ENCODE data around the gene SLC1A2. TPM values are rescaled to one million over a fixed set of nuclear protein-coding genes. Genes with fewer than 3 reads are reported as not detected.

SLC1A2 gene
- total and polyA plus RNA-seq, 2 donors (not counting 3 experiments of a cell fraction or from before 2014, with no cell fraction given) = not detected

- no peak overlapping the region for H3K4me2 ChIP-seq (ENCODE audit: insufficient read depth, low read length)
- H3K9ac ChIP-seq (replicated peaks; ENCODE audit: extremely low read depth, insufficient read depth, low read length) = no peak overlapping the region
- peaks cover 15% of the 10 kb centered on the region for H3K79me2 ChIP-seq (ENCODE audit: control insufficient read depth, insufficient read depth, low read length)
- H3K9me1 ChIP-seq (replicated peaks; ENCODE audit: control insufficient read depth, extremely low read depth, insufficient read depth, low read length) = no peaks in the 10 kb centered on the region
- intact Hi-C loops (cut with micrococcal nuclease) = no loop called here
- H3K9me3 ChIP-seq (replicated peaks; ENCODE audit: control insufficient read depth, insufficient read depth, low read length) = no peaks in the 10 kb centered on the region
- no TSS peak for BruUV-seq (replicated peaks)
- POLR2A ChIA-PET = no interaction called here
- H3K27me3 ChIP-seq (ENCODE audit: control insufficient read depth in 2 of 2, insufficient read depth in 2 of 2, low read length in 2 of 2) = no peaks in the 10 kb centered on the region
- dilution Hi-C loops (cut with MboI; ENCODE audit: extremely low pct_ligation_motif_present, low sequenced_read_pairs) = no loop called here
- no peak for TF ChIP-seq POLR2A (IDR thresholded peaks at IDR 0.05; ENCODE audit: low read depth, low read length)
- TF ChIP-seq EZH2 (IDR thresholded peaks at IDR 0.05; ENCODE audit: borderline replicate concordance, low read depth, low read length, severe bottlenecking) = no peak
- TF ChIP-seq GATA2 (IDR thresholded peaks at IDR 0.05; ENCODE audit: insufficient read depth, insufficient read length, low read depth, low read length) = no peak
- TF ChIP-seq FOS (IDR thresholded peaks at IDR 0.05; ENCODE audit: borderline replicate concordance, insufficient read depth, low read length) = no peak
- H3K4me1 ChIP-seq (ENCODE audit: control insufficient read depth, extremely low read depth, insufficient read depth, low read length) = no peaks in the 10 kb centered on the region
- FAIRE-seq = no peak
- no peaks in the 10 kb centered on the region for H3K36me3 ChIP-seq (ENCODE audit: control insufficient read depth in 2 of 2, extremely low read depth in 1 of 2, insufficient read depth in 2 of 2, low read length in 2 of 2)
- CTCF ChIA-PET = no interaction called here
- H3K4me3 ChIP-seq (replicated peaks in 1 of 3; ENCODE audit: insufficient read depth in 1 of 3, low read depth in 1 of 3, low read length in 3 of 3) = no peak overlapping the region
- no peak overlapping the region for H2AFZ ChIP-seq (ENCODE audit: low read depth, low read length)
- no peaks in the 10 kb centered on the region for H4K20me1 ChIP-seq (replicated peaks; ENCODE audit: control insufficient read depth, extremely low read depth, insufficient read depth, low read length)
- no peak overlapping the region for H3K27ac ChIP-seq (ENCODE audit: insufficient read depth, low read depth, low read length)
- DNase-seq (ENCODE audit: low read depth, low spot score) = no peak
Observed at GRCh38 chr11:35204614-35205013, 214.7 kb downstream of the SLC1A2 start.

Small RNA genes within 50 kb of the gene (small RNA-seq; reads per million reads assigned to genes)
- not detected for gene AC090625.1 (ENCODE audit: insufficient read depth, insufficient read length, low read depth, low replicate concordance)

Other genes starting within 250 kb of the SLC1A2 start
- gene PAMR1, start 106.1 kb upstream of the SLC1A2 start, total RNA-seq = not detected in 2 replicates
- gene PAMR1, start 106.1 kb upstream of the SLC1A2 start, polyA plus RNA-seq = not detected in 2 replicates
- gene FJX1, start 198.9 kb upstream of the SLC1A2 start, total RNA-seq = 23.7 and 26.6 TPM in 2 replicates
- gene FJX1, start 198.9 kb upstream of the SLC1A2 start, polyA plus RNA-seq = 9.2 and 11.1 TPM in 2 replicates
- gene TRIM44, start 243.2 kb upstream of the SLC1A2 start, total RNA-seq = 62.3 and 72.0 TPM in 2 replicates
- 20.9 and 31.7 TPM in 2 replicates for gene TRIM44, start 243.2 kb upstream of the SLC1A2 start, polyA plus RNA-seq

Measured in endothelial cell of umbilical vein (primary cell).